Measurements from ENCODE around the gene TCEA3. TPM values are rescaled to one million over a fixed set of nuclear protein-coding genes. Genes with fewer than 3 reads are reported as not detected.
"Not testable (repeated sequence)": the region's sequence is repeated elsewhere in the genome, so short reads cannot be mapped to it uniquely, and the experiment has no call there.

Gene TCEA3
- total RNA-seq, 1 experiment from 2014 or later: 0.72 TPM

- DNase-seq (ENCODE audit: low spot score): peak; percentile 48
These were observed 30.8 kb downstream of the TCEA3 start for GRCh38 chr1:23393706-23394105.

GRCh38 chr1:23392125-23392855 is 32.3 kb downstream of the TCEA3 start:
- DNase-seq (ENCODE audit: low spot score): no peak

- no peak for DNase-seq (ENCODE audit: low spot score)
These were observed 34.7 kb downstream of the TCEA3 start for GRCh38 chr1:23389837-23390321.

GRCh38 chr1:23387494-23387893 is 37.1 kb downstream of the TCEA3 start:
- no peak for DNase-seq (ENCODE audit: low spot score)

- DNase-seq (ENCODE audit: low spot score): no peak
These were observed 39.4 kb downstream of the TCEA3 start for GRCh38 chr1:23385119-23385621.

- DNase-seq (ENCODE audit: low spot score): no peak
These were observed 40.1 kb downstream of the TCEA3 start for GRCh38 chr1:23384312-23385058.

- DNase-seq (ENCODE audit: low spot score): no peak
These were observed 40.8 kb downstream of the TCEA3 start for GRCh38 chr1:23383577-23384311.

- no peak for DNase-seq (ENCODE audit: low spot score)
These were observed 43.2 kb downstream of the TCEA3 start for GRCh38 chr1:23381233-23381885.

GRCh38 chr1:23380719-23381118 is 43.8 kb downstream of the TCEA3 start:
- DNase-seq (ENCODE audit: low spot score): no peak

- not testable (repeated sequence) for DNase-seq (ENCODE audit: low spot score)
These were observed 44.3 kb downstream of the TCEA3 start for GRCh38 chr1:23380236-23380635.

GRCh38 chr1:23376890-23377811 is 47.4 kb downstream of the TCEA3 start:
- peak; percentile 93 for DNase-seq (ENCODE audit: low spot score)

GRCh38 chr1:23374079-23374735 is 50.3 kb downstream of the TCEA3 start:
- not testable (repeated sequence) for DNase-seq (ENCODE audit: low spot score)

- no peak for DNase-seq (ENCODE audit: low spot score)
These were observed 52.3 kb downstream of the TCEA3 start for GRCh38 chr1:23371987-23372880.

- no peak for DNase-seq (ENCODE audit: low spot score)
These were observed 53.6 kb downstream of the TCEA3 start for GRCh38 chr1:23370709-23371584.

GRCh38 chr1:23370330-23370708 is 54.2 kb downstream of the TCEA3 start:
- no peak for DNase-seq (ENCODE audit: low spot score)

GRCh38 chr1:23369335-23370013 is 55.1 kb downstream of the TCEA3 start, which contains the start of gene ZNF436:
TSS of gene ZNF436 (minus strand) at chr1:23369836. CDS start at chr1:23368005, 1,831 bp downstream.
- peak; percentile 77 for DNase-seq (ENCODE audit: low spot score)

Data from H4 (cell line).